ENCODE results near the gene RUNX3. TPM values are rescaled to one million over a fixed set of nuclear protein-coding genes. Genes with fewer than 3 reads are reported as not detected.

Gene RUNX3
- total RNA-seq, 1 experiment from 2014 or later, result 0.28 TPM

GRCh38 chr1:24964811-24965570 lies 34.9 kb upstream of the RUNX3 start:
- TF ChIP-seq CTCF (IDR thresholded peaks at IDR 0.05; ENCODE audit: unreplicated experiment), result no peak
- Mint-ChIP-seq H3K9me3 (ENCODE audit: low read depth, unreplicated experiment) (no peaks in the 10 kb centered on the region), H3K27ac (ENCODE audit: unreplicated experiment) (no peak overlapping the region), H3K27me3 (ENCODE audit: unreplicated experiment) (peaks cover 55% of the 10 kb centered on the region), H3K4me3 (ENCODE audit: low read depth, unreplicated experiment) (no peak overlapping the region), H3K36me3 (ENCODE audit: insufficient read depth, unreplicated experiment) (no peaks in the 10 kb centered on the region), H3K4me1 (ENCODE audit: low read depth, unreplicated experiment) (peaks cover 10% of the 10 kb centered on the region)
- intact Hi-C loops (cut with micrococcal nuclease; ENCODE audit: unreplicated experiment), result no loop called here
- BruUV-seq (replicated peaks), result no TSS peak
- DNase-seq, result no peak
- CTCF ChIA-PET, result no interaction called here

- no peak overlapping the region for H3K27ac Mint-ChIP-seq (ENCODE audit: unreplicated experiment)
- no peaks in the 10 kb centered on the region for H3K36me3 Mint-ChIP-seq (ENCODE audit: insufficient read depth, unreplicated experiment)
- CTCF ChIA-PET, result no interaction called here
- DNase-seq, result no peak
- no peaks in the 10 kb centered on the region for H3K9me3 Mint-ChIP-seq (ENCODE audit: low read depth, unreplicated experiment)
- H3K27me3 Mint-ChIP-seq (ENCODE audit: unreplicated experiment), result peaks cover 61% of the 10 kb centered on the region
- no peak for TF ChIP-seq CTCF (IDR thresholded peaks at IDR 0.05; ENCODE audit: unreplicated experiment)
- intact Hi-C loops (cut with micrococcal nuclease; ENCODE audit: unreplicated experiment), result no loop called here
- no peak overlapping the region for H3K4me3 Mint-ChIP-seq (ENCODE audit: low read depth, unreplicated experiment)
- BruUV-seq (replicated peaks), result no TSS peak
- H3K4me1 Mint-ChIP-seq (ENCODE audit: low read depth, unreplicated experiment), result peaks cover 10% of the 10 kb centered on the region
Measured at GRCh38 chr1:24963943-24964693, 34.0 kb upstream of the RUNX3 start.

- Mint-ChIP-seq H3K9me3 (ENCODE audit: low read depth, unreplicated experiment) (no peaks in the 10 kb centered on the region), H3K4me1 (ENCODE audit: low read depth, unreplicated experiment) (peaks cover 2% of the 10 kb centered on the region), H3K27ac (ENCODE audit: unreplicated experiment) (no peak overlapping the region), H3K27me3 (ENCODE audit: unreplicated experiment) (peaks cover 61% of the 10 kb centered on the region), H3K36me3 (ENCODE audit: insufficient read depth, unreplicated experiment) (no peaks in the 10 kb centered on the region), H3K4me3 (ENCODE audit: low read depth, unreplicated experiment) (no peak overlapping the region)
- DNase-seq, result no peak
- no peak for TF ChIP-seq CTCF (IDR thresholded peaks at IDR 0.05; ENCODE audit: unreplicated experiment)
- intact Hi-C loops (cut with micrococcal nuclease; ENCODE audit: unreplicated experiment), result no loop called here
- CTCF ChIA-PET, result no interaction called here
- no TSS peak for BruUV-seq (replicated peaks)
Measured at GRCh38 chr1:24963099-24963872, 33.2 kb upstream of the RUNX3 start.

GRCh38 chr1:24961961-24962861 lies 32.1 kb upstream of the RUNX3 start:
- no peak for TF ChIP-seq CTCF (IDR thresholded peaks at IDR 0.05; ENCODE audit: unreplicated experiment)
- CTCF ChIA-PET, result interaction anchor here (1.2 kb wide), 1 partner anchor 75 kb away, joined by 3 read pairs; no protein-coding TSS in a partner anchor
- H3K36me3 Mint-ChIP-seq (ENCODE audit: insufficient read depth, unreplicated experiment), result no peaks in the 10 kb centered on the region
- no peak for DNase-seq
- no peak overlapping the region for H3K4me3 Mint-ChIP-seq (ENCODE audit: low read depth, unreplicated experiment)
- H3K4me1 Mint-ChIP-seq (ENCODE audit: low read depth, unreplicated experiment), result no peaks in the 10 kb centered on the region
- BruUV-seq (replicated peaks), result no TSS peak
- intact Hi-C loops (cut with micrococcal nuclease; ENCODE audit: unreplicated experiment), result no loop called here
- no peak overlapping the region for H3K27ac Mint-ChIP-seq (ENCODE audit: unreplicated experiment)
- no peaks in the 10 kb centered on the region for H3K9me3 Mint-ChIP-seq (ENCODE audit: low read depth, unreplicated experiment)
- H3K27me3 Mint-ChIP-seq (ENCODE audit: unreplicated experiment), result peaks cover 63% of the 10 kb centered on the region
